Osteoblast (primary cell): ENCODE measurements around the gene NPAS3. TPM values are rescaled to one million over a fixed set of nuclear protein-coding genes. Genes with fewer than 3 reads are reported as not detected.

Experiments
- DNase-seq: peaks from one replicate; pipeline ENCODE4 v3.0.0; 2011; ENCODE audit warnings: low spot score, mixed read lengths; ENCODE audit not compliant: insufficient read length; ENCODE audit errors: missing footprints
- H2AFZ ChIP-seq: 2 replicates; pipeline ENCODE4 v1.6.0; 2011; ENCODE audit warnings: mild to moderate bottlenecking, low read length
- H3K27ac ChIP-seq: 2 replicates; pipeline ENCODE4 v1.5.1; 2011; ENCODE audit warnings: mild to moderate bottlenecking, low read depth, low read length, moderate library complexity
- H3K27me3 ChIP-seq: 2 replicates; pipeline ENCODE4 v1.6.0; 2012; ENCODE audit warnings: mild to moderate bottlenecking, control low read depth, inconsistent platforms, low read length, moderate library complexity; ENCODE audit not compliant: insufficient read depth
- H3K36me3 ChIP-seq: 2 replicates; pipeline ENCODE4 v1.5.1; 2011; ENCODE audit warnings: mild to moderate bottlenecking, low read length, control low read depth, moderate library complexity; ENCODE audit not compliant: insufficient read depth
- H3K4me1 ChIP-seq: 2 replicates; pipeline ENCODE4 v1.5.1; 2011; ENCODE audit warnings: mild to moderate bottlenecking, low read length, control low read depth, moderate library complexity; ENCODE audit not compliant: insufficient read depth
- H3K4me2 ChIP-seq: 2 replicates; pipeline ENCODE4 v1.6.0; 2011; ENCODE audit warnings: mild to moderate bottlenecking, low read length; ENCODE audit not compliant: insufficient read depth
- H3K4me3 ChIP-seq: fragments of 200-600 bp; sonication (generic); 3 replicates; pipeline ENCODE4 v1.5.1; 2012; ENCODE audit warnings: mild to moderate bottlenecking, low read length, inconsistent platforms; ENCODE audit not compliant: insufficient read depth
- H3K79me2 ChIP-seq: 2 replicates; pipeline ENCODE4 v1.6.0; 2012; ENCODE audit warnings: mild to moderate bottlenecking, low read length, control low read depth, inconsistent platforms; ENCODE audit not compliant: insufficient read depth
- H3K9me3 ChIP-seq: 2 replicates; pipeline ENCODE4 v1.5.1; 2011; ENCODE audit warnings: low read depth, low read length, control low read depth
- H4K20me1 ChIP-seq: 2 replicates; pipeline ENCODE4 v1.6.0; 2012; ENCODE audit warnings: mild to moderate bottlenecking, low read length, control low read depth; ENCODE audit not compliant: insufficient read depth
- total RNA-seq: library from RNA; depleted of rRNA; stranded (reverse); fragments of >200 nt; gene quantifications from 2 replicates; pipeline ENCODE4 v1.2.3, GENCODE V29; 2012
- TF ChIP-seq, protein P1 (sequence below): IDR thresholded peaks from 2 replicates; pipeline ENCODE4 v1.5.1; 2011; ENCODE audit warnings: mild to moderate bottlenecking, low read depth, low read length, moderate library complexity; ENCODE audit errors: extremely low read depth

NPAS3 gene
- total RNA-seq, 1 donor, result 0.72 TPM

DNA sequence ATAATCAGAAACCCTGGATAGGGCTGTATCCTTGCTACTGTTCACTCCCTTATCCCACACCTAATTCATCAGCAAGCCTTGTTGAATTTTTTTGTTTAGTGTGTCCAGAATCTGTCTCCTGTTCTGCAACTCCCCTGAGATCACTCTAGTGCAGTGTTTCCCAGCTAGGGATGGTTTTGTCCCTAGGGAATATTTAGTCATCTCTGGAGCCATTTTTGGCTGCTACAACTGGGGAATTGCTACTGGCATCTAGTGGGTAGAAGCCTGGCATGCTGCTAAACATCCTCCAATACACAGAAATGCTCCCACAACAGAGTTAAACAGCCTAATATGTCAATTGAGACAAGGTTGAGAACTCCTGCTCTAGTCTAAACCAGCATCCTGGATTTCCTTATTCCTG is 248.0 kb downstream of the NPAS3 start:
- no peak overlapping the region for H3K4me3 ChIP-seq
- no peaks in the 10 kb centered on the region for H4K20me1 ChIP-seq
- H3K4me2 ChIP-seq, result no peak overlapping the region
- H3K27ac ChIP-seq, result no peak overlapping the region
- TF ChIP-seq, protein P1, sequence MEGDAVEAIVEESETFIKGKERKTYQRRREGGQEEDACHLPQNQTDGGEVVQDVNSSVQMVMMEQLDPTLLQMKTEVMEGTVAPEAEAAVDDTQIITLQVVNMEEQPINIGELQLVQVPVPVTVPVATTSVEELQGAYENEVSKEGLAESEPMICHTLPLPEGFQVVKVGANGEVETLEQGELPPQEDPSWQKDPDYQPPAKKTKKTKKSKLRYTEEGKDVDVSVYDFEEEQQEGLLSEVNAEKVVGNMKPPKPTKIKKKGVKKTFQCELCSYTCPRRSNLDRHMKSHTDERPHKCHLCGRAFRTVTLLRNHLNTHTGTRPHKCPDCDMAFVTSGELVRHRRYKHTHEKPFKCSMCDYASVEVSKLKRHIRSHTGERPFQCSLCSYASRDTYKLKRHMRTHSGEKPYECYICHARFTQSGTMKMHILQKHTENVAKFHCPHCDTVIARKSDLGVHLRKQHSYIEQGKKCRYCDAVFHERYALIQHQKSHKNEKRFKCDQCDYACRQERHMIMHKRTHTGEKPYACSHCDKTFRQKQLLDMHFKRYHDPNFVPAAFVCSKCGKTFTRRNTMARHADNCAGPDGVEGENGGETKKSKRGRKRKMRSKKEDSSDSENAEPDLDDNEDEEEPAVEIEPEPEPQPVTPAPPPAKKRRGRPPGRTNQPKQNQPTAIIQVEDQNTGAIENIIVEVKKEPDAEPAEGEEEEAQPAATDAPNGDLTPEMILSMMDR, result no peak
- H3K4me1 ChIP-seq, result no peaks in the 10 kb centered on the region
- DNase-seq, result no peak
- no peaks in the 10 kb centered on the region for H3K27me3 ChIP-seq
- H3K79me2 ChIP-seq, result no peaks in the 10 kb centered on the region
- H2AFZ ChIP-seq, result no peak overlapping the region
- H3K36me3 ChIP-seq, result no peaks in the 10 kb centered on the region
- H3K9me3 ChIP-seq, result no peaks in the 10 kb centered on the region

DNA sequence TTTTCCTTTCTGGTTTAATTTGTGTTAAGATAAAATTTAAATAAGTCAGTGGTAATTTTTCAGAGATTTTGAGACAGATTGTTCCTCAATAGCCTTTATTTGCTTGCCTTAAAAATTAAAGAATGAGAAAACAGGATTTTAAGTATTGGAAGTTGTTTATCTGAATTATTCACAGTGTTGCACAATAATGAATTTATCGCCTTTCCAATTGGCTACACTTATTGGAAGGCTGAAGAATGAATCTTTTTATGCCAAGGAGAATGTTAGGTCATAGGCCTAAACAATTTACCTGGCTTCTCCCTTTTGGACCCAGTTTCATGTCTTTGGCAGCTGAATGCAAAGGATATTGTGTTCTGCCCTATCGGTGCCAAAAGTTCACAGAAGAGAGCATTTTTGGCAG is 250.2 kb downstream of the NPAS3 start:
- H3K4me1 ChIP-seq, result no peaks in the 10 kb centered on the region
- TF ChIP-seq, protein P1, result no peak
- no peak overlapping the region for H3K4me3 ChIP-seq
- no peaks in the 10 kb centered on the region for H3K36me3 ChIP-seq
- H4K20me1 ChIP-seq, result no peaks in the 10 kb centered on the region
- no peaks in the 10 kb centered on the region for H3K27me3 ChIP-seq
- DNase-seq, result no peak
- H2AFZ ChIP-seq, result no peak overlapping the region
- no peak overlapping the region for H3K27ac ChIP-seq
- no peak overlapping the region for H3K4me2 ChIP-seq
- H3K79me2 ChIP-seq, result no peaks in the 10 kb centered on the region
- H3K9me3 ChIP-seq, result no peaks in the 10 kb centered on the region

DNA sequence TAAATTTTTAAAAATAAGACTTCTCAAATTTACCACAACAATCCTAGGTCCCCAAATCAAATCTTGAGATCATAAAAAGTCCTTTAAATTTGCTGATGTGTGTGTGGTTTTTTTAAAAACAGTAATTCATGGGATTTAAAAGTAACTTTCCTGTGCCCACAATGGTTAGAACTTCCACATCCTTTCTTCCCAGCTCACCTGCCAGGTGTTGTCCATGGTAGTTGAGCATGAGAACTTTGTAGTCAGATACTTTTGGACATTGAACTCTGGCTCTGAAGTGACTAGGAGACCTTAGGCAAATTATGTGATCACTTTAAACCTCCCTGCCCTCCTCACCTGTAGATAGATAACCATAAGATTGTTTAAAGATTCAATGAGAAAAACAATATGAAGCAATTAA is 253.2 kb downstream of the NPAS3 start:
- no peak overlapping the region for H3K27ac ChIP-seq
- H3K36me3 ChIP-seq, result no peaks in the 10 kb centered on the region
- H3K9me3 ChIP-seq, result no peaks in the 10 kb centered on the region
- H3K27me3 ChIP-seq, result no peaks in the 10 kb centered on the region
- no peaks in the 10 kb centered on the region for H3K4me1 ChIP-seq
- no peaks in the 10 kb centered on the region for H3K79me2 ChIP-seq
- no peaks in the 10 kb centered on the region for H4K20me1 ChIP-seq
- TF ChIP-seq, protein P1, result no peak
- H3K4me2 ChIP-seq, result no peak overlapping the region
- H3K4me3 ChIP-seq, result no peak overlapping the region
- DNase-seq, result no peak
- H2AFZ ChIP-seq, result no peak overlapping the region

DNA sequence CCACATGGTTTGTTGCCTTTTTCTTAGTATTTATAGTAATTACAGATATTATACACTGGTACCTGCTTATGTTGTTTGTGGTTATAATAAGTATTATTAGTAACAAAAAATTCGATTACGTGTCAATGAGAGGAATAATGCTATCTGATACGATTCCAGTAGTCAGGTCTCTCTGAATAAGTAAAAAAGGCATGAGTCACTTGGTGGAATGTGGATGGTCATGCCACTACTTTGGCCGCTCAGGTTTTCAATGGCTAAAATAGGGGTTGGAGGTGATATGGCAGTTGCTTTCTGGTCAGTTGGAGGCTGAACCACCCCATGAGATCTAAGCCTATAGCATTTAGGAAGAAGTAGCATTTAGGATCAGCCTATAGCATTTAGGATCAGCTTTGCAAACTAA is 255.9 kb downstream of the NPAS3 start:
- no peaks in the 10 kb centered on the region for H4K20me1 ChIP-seq
- no peaks in the 10 kb centered on the region for H3K27me3 ChIP-seq
- H3K79me2 ChIP-seq, result no peaks in the 10 kb centered on the region
- no peaks in the 10 kb centered on the region for H3K9me3 ChIP-seq
- H3K27ac ChIP-seq, result no peak overlapping the region
- no peak for DNase-seq
- H3K4me2 ChIP-seq, result no peak overlapping the region
- TF ChIP-seq, protein P1, result no peak
- no peaks in the 10 kb centered on the region for H3K36me3 ChIP-seq
- no peak overlapping the region for H3K4me3 ChIP-seq
- no peak overlapping the region for H2AFZ ChIP-seq
- no peaks in the 10 kb centered on the region for H3K4me1 ChIP-seq
